SK-N-SH (cell line): ENCODE data around the gene MEGF6. TPM values are rescaled to one million over a fixed set of nuclear protein-coding genes. Genes with fewer than 3 reads are reported as not detected.

Experiments
- CTCF ChIA-PET: fragments of 300-600, 350-600 bp; formaldehyde crosslinking; extraction: SDS; loops from one replicate; lab custom pipeline; 2021; lab: Yijun Ruan, JAX
- POLR2A ChIA-PET: fragments of 350-600 bp; sonication (Branson Sonifier 250); formaldehyde crosslinking; extraction: SDS; loops from one replicate; lab custom pipeline; 2020; ENCODE audit warnings: antibody characterized with exemption, inconsistent platforms; lab: Yijun Ruan, JAX
- DNase-seq: peaks from one replicate; pipeline ENCODE4 v3.0.0; 2012
- H2AFZ ChIP-seq: fragments of 200-600 bp; sonication (generic); 2 replicates; pipeline ENCODE4 v1.8.1; 2016; ENCODE audit warnings: antibody characterized with exemption, mild to moderate bottlenecking, low read depth
- H3F3A ChIP-seq: fragments of 200-600 bp; sonication (generic); replicated peaks from 2 replicates; pipeline ENCODE3; 2016; ENCODE audit warnings: antibody characterized with exemption, mild to moderate bottlenecking; ENCODE audit not compliant: insufficient read depth
- H3K27ac ChIP-seq, 2 experiments: fragments of 200-500 bp in 1 of 2; fragments of 200-600 bp in 1 of 2; sonication (Bioruptor generic) in 1 of 2; sonication (generic), shearing (Covaris generic) in 1 of 2; 2 replicates each; pipeline versions ENCODE4 v1.5.1 to v1.6.1; 2014 to 2016; ENCODE audit warnings: low read depth in 2 of 2, inconsistent platforms in 1 of 2, low read length in 1 of 2, mild to moderate bottlenecking in 1 of 2, mixed read lengths in 1 of 2
- H3K27me3 ChIP-seq: fragments of 200-600 bp; sonication (generic), shearing (Covaris generic); 2 replicates; pipeline ENCODE4 v1.6.1; 2016; ENCODE audit warnings: mixed run types; ENCODE audit not compliant: insufficient read depth
- H3K36me3 ChIP-seq, 2 experiments: fragments of 200-500 bp in 1 of 2; fragments of 200-600 bp in 1 of 2; sonication (Bioruptor generic) in 1 of 2; sonication (generic) in 1 of 2; replicated peaks in 1 of 2; 2 replicates each; pipeline versions ENCODE3 to v1.5.1; 2014 to 2016; ENCODE audit warnings: low read length in 1 of 2, mild to moderate bottlenecking in 1 of 2; ENCODE audit not compliant: insufficient read depth in 2 of 2, control insufficient read depth in 1 of 2
- H3K4me1 ChIP-seq, 2 experiments: fragments of 200-500 bp in 1 of 2; fragments of 200-600 bp in 1 of 2; sonication (Bioruptor generic) in 1 of 2; sonication (generic), shearing (Covaris generic) in 1 of 2; 2 replicates each; pipeline versions ENCODE4 v1.5.1 to v1.6.1; 2014 to 2016; ENCODE audit warnings: low read depth in 1 of 2, low read length in 1 of 2, mixed run types in 1 of 2; ENCODE audit not compliant: insufficient read depth in 2 of 2, control insufficient read depth in 1 of 2
- H3K4me2 ChIP-seq: fragments of 200-600 bp; sonication (generic), shearing (Covaris generic); 2 replicates; pipeline ENCODE4 v1.6.1; 2017; ENCODE audit warnings: mixed run types
- H3K4me3 ChIP-seq, 2 experiments: fragments of 200-500 bp in 1 of 2; fragments of 200-600 bp in 1 of 2; sonication (Bioruptor generic) in 1 of 2; sonication (generic), shearing (Covaris generic) in 1 of 2; 2 replicates each; pipeline versions ENCODE4 v1.5.1 to v1.8.1; 2014 to 2016; ENCODE audit warnings: low read depth in 2 of 2, inconsistent platforms in 1 of 2, low read length in 1 of 2, mild to moderate bottlenecking in 1 of 2, mixed read lengths in 1 of 2, moderate library complexity in 1 of 2
- H3K79me2 ChIP-seq: fragments of 200-600 bp; sonication (generic); 2 replicates; pipeline ENCODE4 v1.8.1; 2017; ENCODE audit warnings: mild to moderate bottlenecking; ENCODE audit not compliant: insufficient read depth
- H3K9ac ChIP-seq: fragments of 200-600 bp; sonication (generic); 2 replicates; pipeline ENCODE4 v1.6.1; 2017; ENCODE audit warnings: mixed run types
- H3K9me2 ChIP-seq: fragments of 200-600 bp; sonication (generic); 2 replicates; pipeline ENCODE4 v1.6.1; 2017; ENCODE audit warnings: mixed run types
- H3K9me3 ChIP-seq: fragments of 200-600 bp; sonication (generic); 2 replicates; pipeline ENCODE4 v1.6.1; 2017; ENCODE audit warnings: mixed run types, mild to moderate bottlenecking, moderate library complexity
- H4K20me1 ChIP-seq: fragments of 200-600 bp; sonication (generic); 2 replicates; pipeline ENCODE4 v1.6.1; 2017; ENCODE audit warnings: mild to moderate bottlenecking, mixed run types; ENCODE audit not compliant: insufficient read depth
- CHD2 ChIP-seq: fragments of 150-350 bp; IDR thresholded peaks from 2 replicates; pipeline ENCODE4 v1.6.1; 2018; ENCODE audit warnings: low read length; ENCODE audit not compliant: partially characterized antibody
- ELF1 ChIP-seq: IDR thresholded peaks from 2 replicates; pipeline ENCODE4 v1.4.0; 2012
- EZH2phosphoT487 ChIP-seq: fragments of 200-600 bp; sonication (generic); IDR thresholded peaks from 2 replicates; pipeline ENCODE4 v1.6.1; 2017; ENCODE audit warnings: low read depth, mixed run types, mild to moderate bottlenecking, antibody characterized with exemption, moderate library complexity, borderline replicate concordance
- FOSL2 ChIP-seq: IDR thresholded peaks from 2 replicates; pipeline ENCODE4 v1.4.0; 2012; ENCODE audit warnings: low read depth, mild to moderate bottlenecking, moderate library complexity, borderline replicate concordance
- FOXJ3 ChIP-seq: sonication (generic); formaldehyde crosslinking; IDR thresholded peaks from 2 replicates; pipeline ENCODE4 v1.5.1; 2020; ENCODE audit warnings: mild to moderate bottlenecking, missing genetic modification reagents
- GABPA ChIP-seq: IDR thresholded peaks from 2 replicates; pipeline ENCODE4 v1.4.0; 2012; ENCODE audit warnings: low read depth, mild to moderate bottlenecking
- GATA2 ChIP-seq: sonication (generic); formaldehyde crosslinking; IDR thresholded peaks from 2 replicates; pipeline ENCODE4 v1.5.0; 2020; ENCODE audit warnings: mild to moderate bottlenecking, missing genetic modification reagents
- JUND ChIP-seq: IDR thresholded peaks from 2 replicates; pipeline ENCODE4 v1.4.0; 2012
- NFIC ChIP-seq: IDR thresholded peaks from 2 replicates; pipeline ENCODE4 v1.4.0; 2012; ENCODE audit warnings: borderline replicate concordance
- NRF1 ChIP-seq: IDR thresholded peaks from 2 replicates; pipeline ENCODE4 v1.6.1; 2012; ENCODE audit warnings: low read depth, mild to moderate bottlenecking, low read length
- RAD21 ChIP-seq: IDR thresholded peaks from 2 replicates; pipeline ENCODE4 v1.6.1; 2012; ENCODE audit warnings: mild to moderate bottlenecking, low read length
- SMC3 ChIP-seq: IDR thresholded peaks from 2 replicates; pipeline ENCODE4 v1.6.1; 2012; ENCODE audit warnings: low read depth, low read length, improper control_type of control experiment
- TAF1 ChIP-seq: IDR thresholded peaks from 2 replicates; pipeline ENCODE4 v1.6.1; 2012; ENCODE audit warnings: low read depth, mild to moderate bottlenecking, low read length, moderate library complexity, borderline replicate concordance
- YY1 ChIP-seq: IDR thresholded peaks from 2 replicates; pipeline ENCODE4 v1.4.0; 2012; ENCODE audit warnings: low read depth, mild to moderate bottlenecking
- WGBS: methylation state at CpG from one replicate; pipeline ENCODE4 v1.1.6; 2017; ENCODE audit warnings: low lambda C conversion rate; 5-methylcytosine and 5-hydroxymethylcytosine counted together
- polyA plus RNA-seq, 3 experiments: library from polyadenylated mRNA; depleted of rRNA; stranded (reverse); fragments of >200 nt; gene quantifications; 2 replicates each; pipeline ENCODE4 v1.2.3, GENCODE V29; 2012
- TF ChIP-seq, protein P1 (sequence below): fragments of 200-600 bp; sonication (generic); IDR thresholded peaks from 2 replicates; pipeline ENCODE4 v1.6.1; 2017; ENCODE audit warnings: antibody characterized with exemption, mild to moderate bottlenecking, moderate library complexity
- TF ChIP-seq, protein P2 (sequence below): IDR thresholded peaks from 2 replicates; pipeline ENCODE4 v1.6.1; 2012; ENCODE audit warnings: mild to moderate bottlenecking, low read depth, low read length, moderate library complexity
- TF ChIP-seq, protein P3 (sequence below): IDR thresholded peaks from 2 replicates; pipeline ENCODE4 v1.4.0; 2012; ENCODE audit warnings: low read depth
- TF ChIP-seq, protein P4 (sequence below): fragments of 150-350 bp; IDR thresholded peaks from 2 replicates; pipeline ENCODE4 v1.6.1; 2016; ENCODE audit warnings: mild to moderate bottlenecking, low read depth, low read length
- TF ChIP-seq, protein P5 (sequence below): fragments of 150-350 bp; IDR thresholded peaks from 2 replicates; pipeline ENCODE4 v1.6.1; 2017; ENCODE audit warnings: antibody characterized with exemption, low read length, low read depth, borderline replicate concordance

MEGF6 gene
- polyA plus RNA-seq, 1 of the 3 experiments (the other 2 are of a cell fraction): 7.6 TPM

GRCh38 chr1:3659093-3659492 is 47.8 kb upstream of the MEGF6 start:
- Histone ChIP-seq H3K9me2 (no peaks in the 10 kb centered on the region), H3K4me1 (peaks cover 0 to 3% of the 10 kb centered on the region in 2 experiments; a peak in 1 of 4 replicates), H2AFZ (no peak overlapping the region), H4K20me1 (no peaks in the 10 kb centered on the region), H3K27ac (no peak overlapping the region), H3K4me3 (no peak overlapping the region), H3K4me2 (no peak overlapping the region), H3K36me3 (no peaks in the 10 kb centered on the region), H3K79me2 (no peaks in the 10 kb centered on the region), H3K9me3 (no peaks in the 10 kb centered on the region), H3K9ac (no peak overlapping the region), H3K27me3 (peaks cover 4% of the 10 kb centered on the region; the same call in 1 of the 2 replicates), H3F3A (no peaks in the 10 kb centered on the region)
- no peak for DNase-seq
- CTCF ChIA-PET: interaction anchor here (1.2 to 2.5 kb wide), 2 partner anchors 10 to 65 kb away, joined by 4 to 13 read pairs; no protein-coding TSS in a partner anchor
- WGBS: 84% methylated on average over 13 of the region's 15 CpGs
- TF ChIP-seq EZH2phosphoT487: no peak
- TF ChIP-seq TAF1: no peak
- no peak for TF ChIP-seq GABPA
- TF ChIP-seq YY1: no peak
- no peak for TF ChIP-seq JUND
- no peak for TF ChIP-seq RAD21
- TF ChIP-seq ELF1: no peak
- no peak for TF ChIP-seq SMC3
- TF ChIP-seq FOXJ3 (CRISPR knock-in tag): no peak
- TF ChIP-seq, protein P1, sequence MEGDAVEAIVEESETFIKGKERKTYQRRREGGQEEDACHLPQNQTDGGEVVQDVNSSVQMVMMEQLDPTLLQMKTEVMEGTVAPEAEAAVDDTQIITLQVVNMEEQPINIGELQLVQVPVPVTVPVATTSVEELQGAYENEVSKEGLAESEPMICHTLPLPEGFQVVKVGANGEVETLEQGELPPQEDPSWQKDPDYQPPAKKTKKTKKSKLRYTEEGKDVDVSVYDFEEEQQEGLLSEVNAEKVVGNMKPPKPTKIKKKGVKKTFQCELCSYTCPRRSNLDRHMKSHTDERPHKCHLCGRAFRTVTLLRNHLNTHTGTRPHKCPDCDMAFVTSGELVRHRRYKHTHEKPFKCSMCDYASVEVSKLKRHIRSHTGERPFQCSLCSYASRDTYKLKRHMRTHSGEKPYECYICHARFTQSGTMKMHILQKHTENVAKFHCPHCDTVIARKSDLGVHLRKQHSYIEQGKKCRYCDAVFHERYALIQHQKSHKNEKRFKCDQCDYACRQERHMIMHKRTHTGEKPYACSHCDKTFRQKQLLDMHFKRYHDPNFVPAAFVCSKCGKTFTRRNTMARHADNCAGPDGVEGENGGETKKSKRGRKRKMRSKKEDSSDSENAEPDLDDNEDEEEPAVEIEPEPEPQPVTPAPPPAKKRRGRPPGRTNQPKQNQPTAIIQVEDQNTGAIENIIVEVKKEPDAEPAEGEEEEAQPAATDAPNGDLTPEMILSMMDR: no peak
- no peak for TF ChIP-seq FOSL2
- TF ChIP-seq, protein P2, sequence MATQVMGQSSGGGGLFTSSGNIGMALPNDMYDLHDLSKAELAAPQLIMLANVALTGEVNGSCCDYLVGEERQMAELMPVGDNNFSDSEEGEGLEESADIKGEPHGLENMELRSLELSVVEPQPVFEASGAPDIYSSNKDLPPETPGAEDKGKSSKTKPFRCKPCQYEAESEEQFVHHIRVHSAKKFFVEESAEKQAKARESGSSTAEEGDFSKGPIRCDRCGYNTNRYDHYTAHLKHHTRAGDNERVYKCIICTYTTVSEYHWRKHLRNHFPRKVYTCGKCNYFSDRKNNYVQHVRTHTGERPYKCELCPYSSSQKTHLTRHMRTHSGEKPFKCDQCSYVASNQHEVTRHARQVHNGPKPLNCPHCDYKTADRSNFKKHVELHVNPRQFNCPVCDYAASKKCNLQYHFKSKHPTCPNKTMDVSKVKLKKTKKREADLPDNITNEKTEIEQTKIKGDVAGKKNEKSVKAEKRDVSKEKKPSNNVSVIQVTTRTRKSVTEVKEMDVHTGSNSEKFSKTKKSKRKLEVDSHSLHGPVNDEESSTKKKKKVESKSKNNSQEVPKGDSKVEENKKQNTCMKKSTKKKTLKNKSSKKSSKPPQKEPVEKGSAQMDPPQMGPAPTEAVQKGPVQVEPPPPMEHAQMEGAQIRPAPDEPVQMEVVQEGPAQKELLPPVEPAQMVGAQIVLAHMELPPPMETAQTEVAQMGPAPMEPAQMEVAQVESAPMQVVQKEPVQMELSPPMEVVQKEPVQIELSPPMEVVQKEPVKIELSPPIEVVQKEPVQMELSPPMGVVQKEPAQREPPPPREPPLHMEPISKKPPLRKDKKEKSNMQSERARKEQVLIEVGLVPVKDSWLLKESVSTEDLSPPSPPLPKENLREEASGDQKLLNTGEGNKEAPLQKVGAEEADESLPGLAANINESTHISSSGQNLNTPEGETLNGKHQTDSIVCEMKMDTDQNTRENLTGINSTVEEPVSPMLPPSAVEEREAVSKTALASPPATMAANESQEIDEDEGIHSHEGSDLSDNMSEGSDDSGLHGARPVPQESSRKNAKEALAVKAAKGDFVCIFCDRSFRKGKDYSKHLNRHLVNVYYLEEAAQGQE: no peak
- TF ChIP-seq, protein P3, sequence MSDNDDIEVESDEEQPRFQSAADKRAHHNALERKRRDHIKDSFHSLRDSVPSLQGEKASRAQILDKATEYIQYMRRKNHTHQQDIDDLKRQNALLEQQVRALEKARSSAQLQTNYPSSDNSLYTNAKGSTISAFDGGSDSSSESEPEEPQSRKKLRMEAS: no peak
- TF ChIP-seq, protein P4, sequence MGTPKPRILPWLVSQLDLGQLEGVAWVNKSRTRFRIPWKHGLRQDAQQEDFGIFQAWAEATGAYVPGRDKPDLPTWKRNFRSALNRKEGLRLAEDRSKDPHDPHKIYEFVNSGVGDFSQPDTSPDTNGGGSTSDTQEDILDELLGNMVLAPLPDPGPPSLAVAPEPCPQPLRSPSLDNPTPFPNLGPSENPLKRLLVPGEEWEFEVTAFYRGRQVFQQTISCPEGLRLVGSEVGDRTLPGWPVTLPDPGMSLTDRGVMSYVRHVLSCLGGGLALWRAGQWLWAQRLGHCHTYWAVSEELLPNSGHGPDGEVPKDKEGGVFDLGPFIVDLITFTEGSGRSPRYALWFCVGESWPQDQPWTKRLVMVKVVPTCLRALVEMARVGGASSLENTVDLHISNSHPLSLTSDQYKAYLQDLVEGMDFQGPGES: no peak
- TF ChIP-seq, protein P5, sequence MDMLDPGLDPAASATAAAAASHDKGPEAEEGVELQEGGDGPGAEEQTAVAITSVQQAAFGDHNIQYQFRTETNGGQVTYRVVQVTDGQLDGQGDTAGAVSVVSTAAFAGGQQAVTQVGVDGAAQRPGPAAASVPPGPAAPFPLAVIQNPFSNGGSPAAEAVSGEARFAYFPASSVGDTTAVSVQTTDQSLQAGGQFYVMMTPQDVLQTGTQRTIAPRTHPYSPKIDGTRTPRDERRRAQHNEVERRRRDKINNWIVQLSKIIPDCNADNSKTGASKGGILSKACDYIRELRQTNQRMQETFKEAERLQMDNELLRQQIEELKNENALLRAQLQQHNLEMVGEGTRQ: no peak
- TF ChIP-seq GATA2 (CRISPR knock-in tag): no peak
- no peak for TF ChIP-seq NFIC
- TF ChIP-seq NRF1: no peak
- no peak for TF ChIP-seq CHD2
- POLR2A ChIA-PET: no interaction called here
